Glomerular endothelial cell (primary cell): ENCODE measurements around the gene CEP170B. TPM values are rescaled to one million over a fixed set of nuclear protein-coding genes. Genes with fewer than 3 reads are reported as not detected.

Experiments used
- DNase-seq: peaks from one replicate; pipeline ENCODE4 v3.0.0-alpha.2; 2011; ENCODE audit warnings: low read depth, low spot score; ENCODE audit errors: extremely low read depth
- total RNA-seq: library from RNA; depleted of rRNA; stranded (reverse); fragments of >200 nt; gene quantifications from 2 replicates; pipeline ENCODE4 v1.2.3, GENCODE V29; 2015

Gene CEP170B
- total RNA-seq, 1 donor from 2014 or later: 37.0 TPM

DNA sequence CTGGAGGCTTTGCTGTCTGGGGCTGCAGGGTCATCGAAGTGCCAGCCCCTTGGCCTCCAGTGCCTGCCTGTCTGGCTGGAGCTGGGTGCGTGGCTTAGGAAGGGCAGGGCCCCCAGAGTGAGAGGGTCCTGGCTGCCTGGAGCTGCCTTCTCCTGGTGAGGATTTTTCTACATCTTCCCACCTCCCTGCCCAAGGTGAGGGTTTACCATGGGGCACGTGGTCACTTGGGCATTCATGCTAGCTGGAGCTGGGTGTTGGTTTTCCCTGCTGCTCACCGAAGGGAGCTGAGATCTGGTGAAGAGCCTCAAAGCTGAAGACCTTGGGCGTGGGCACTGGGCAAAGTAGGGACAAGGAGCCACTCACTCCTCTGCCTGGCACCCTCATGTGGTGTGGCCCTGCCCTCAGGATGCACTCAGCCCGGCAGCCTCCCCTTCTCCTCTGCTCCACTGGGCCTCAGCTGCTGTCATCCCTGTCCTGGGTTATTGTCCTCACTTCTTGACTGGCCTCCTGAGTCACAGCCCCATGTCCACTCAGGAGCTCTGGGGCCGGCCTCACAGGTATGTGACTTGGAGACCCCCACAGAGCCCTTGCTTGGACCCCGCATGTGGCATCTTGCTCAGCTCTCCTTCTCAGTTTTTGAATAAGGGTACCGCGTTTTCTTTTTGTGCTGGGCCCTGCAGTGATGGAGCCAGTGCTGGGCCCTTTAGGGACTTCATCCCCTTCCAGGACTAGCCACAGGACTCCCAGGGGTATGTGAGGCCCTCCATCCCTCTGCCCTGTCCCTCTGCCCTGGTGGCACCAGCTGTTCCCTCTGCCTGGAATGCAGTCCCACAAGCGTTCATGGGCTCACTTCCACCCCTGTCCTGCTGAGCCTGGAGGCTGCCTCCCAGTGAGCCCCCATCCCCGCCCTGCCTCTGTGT, 1.6 kb downstream of the CEP170B start:
- DNase-seq: no peak

DNA sequence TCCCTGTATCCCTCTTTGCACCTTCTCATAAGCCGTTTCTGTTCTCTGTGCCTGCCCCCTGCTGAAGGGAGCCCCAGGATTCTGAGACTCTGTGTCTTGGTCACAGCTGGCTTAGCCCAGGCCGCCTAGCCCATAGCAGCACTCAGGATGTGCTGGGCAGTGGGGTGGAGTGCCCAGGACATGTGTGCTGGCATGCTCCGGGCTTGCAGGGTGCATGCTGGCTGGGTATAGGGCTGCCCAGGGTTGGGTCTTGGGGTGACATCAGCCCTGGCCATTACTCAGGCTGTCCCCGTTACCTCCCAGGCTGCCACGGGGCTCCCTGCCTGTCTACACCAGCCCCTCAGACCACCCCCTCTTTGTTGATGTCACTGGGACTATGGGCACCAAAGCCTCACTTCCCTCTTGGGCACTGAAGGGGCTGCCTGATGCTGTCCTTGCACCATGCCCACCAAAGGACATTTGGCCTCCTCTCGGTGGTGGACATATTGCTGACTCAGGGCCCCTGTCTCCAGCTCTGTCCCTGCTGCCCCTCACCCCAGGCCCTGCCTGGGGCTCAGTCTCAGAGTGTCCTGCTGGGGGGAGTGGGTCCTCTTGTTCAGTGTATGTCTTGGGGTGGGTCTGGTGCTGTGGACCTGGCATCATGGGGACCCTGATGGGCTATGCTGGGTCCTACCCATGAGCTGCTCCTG, 2.4 kb downstream of the CEP170B start:
- DNase-seq: no peak

GRCh38 chr14:104868060-104868740, 3.1 kb downstream of the CEP170B start:
- DNase-seq: no peak

DNA sequence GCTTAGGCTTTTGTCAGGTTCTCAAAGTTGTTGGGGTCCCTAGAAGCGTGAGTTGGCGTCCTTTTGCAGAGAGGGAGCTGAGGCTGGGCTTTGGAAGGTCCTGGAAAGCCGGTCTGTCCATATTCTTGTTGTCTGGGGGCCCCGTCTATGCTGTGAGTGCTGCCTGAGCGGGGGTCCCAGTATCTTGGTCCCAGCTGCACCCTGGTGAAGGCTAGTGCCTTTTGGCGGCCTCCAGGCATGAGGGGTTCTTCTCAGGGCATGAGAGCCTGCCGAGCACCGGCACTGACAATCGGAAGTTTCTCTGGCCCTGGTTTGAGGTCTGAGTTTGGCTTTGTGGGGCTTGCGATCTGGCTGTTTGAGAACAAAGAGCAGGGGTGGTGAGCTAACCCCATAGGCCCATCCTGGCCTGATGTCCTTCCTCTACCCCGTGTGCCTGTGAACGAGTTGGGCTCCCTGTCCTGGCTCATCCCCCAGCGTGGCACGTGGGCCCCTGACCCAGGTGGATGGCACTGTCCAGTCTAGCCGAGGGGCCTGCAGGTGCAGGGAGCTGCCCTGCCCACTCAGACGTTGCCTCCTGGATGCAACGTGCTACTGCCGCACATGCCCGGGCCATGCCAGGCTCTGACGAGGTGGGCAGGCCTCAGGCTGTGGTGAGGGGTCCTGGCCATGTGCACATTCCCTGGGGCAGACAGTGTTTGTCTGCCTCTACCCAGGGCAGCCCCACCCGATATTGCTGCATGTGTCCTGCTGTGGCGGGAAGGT, 3.9 kb downstream of the CEP170B start:
- DNase-seq: no peak

DNA sequence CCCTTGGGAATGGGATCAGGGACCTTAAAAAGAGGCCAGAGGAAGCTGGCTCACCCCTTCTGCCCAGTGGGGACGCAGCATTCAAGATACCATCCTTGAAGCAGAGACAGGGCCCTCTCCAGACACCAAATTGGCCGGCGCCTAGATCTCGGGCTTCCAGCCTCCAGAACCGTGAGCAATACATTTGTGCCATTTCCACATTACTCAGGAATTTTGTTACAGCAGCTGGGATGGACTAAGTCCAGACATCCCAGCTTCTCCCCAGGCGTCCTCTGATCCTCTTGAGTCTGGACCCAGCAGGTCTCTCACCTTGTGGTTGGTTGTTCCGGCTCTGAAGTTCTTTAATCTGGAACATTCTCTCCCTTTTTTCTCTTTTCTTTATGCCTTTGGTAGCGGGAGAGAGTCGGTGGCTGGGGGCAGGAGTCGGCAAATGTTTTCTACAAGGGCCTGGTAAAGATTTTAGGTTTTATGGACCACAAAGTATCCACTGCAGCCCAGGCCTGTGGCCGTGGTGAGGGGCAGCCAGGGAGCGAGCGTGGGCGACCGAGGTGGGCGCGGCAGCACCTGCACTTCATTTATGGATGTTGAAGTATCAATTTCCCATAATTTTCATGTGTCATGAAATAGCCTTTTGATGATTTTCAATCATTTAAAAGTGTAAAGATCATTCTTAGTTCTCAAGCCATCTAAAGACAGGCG, 4.8 kb downstream of the CEP170B start:
- no peak for DNase-seq

- DNase-seq: no peak
Measured at GRCh38 chr14:104870368-104871144, 5.5 kb downstream of the CEP170B start.

GRCh38 chr14:104871145-104871655, 6.1 kb downstream of the CEP170B start:
- DNase-seq: no peak

DNA sequence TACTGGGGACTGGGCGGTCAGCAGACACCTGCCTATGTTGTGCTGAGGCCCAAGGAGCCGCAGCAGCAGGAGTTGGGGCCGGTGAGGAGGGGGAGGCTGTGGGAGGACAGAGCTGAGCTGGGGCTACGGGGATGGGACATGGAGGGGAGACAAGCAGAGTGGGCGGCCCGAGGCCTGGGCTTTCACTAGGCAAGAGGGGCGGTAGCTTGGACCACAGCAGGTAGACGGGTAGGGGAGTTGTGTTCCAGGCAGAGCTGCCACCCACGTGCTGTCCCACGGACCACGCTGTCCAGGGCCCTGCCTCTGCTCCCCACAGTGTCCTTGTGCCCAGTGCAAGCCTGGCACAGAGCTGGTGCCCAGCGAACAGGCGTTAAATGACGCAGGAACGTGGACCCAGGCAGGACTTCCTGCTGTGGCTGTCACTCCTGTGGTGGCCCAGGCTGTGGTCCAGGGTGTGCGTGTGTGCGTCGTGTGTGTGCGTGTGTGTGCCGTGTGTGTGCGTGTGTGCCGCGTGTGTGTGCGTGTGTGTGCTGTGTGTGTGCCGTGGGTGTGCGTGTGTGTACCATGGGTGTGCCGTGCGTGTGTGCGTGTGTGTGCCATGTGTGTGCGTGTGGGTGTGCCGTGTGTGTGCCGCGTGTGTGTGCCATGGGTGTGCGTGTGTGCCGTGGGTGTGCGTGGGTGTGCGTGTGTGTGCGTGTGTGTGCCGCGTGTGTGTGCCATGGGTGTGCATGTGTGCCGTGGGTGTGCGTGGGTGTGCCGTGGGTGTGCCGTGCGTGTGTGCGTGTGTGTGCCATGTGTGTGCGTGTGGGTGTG, 6.8 kb downstream of the CEP170B start:
- DNase-seq: no peak

- DNase-seq: no peak
Measured at GRCh38 chr14:104872469-104873341, 7.6 kb downstream of the CEP170B start.

GRCh38 chr14:104873380-104874055, 8.4 kb downstream of the CEP170B start:
- DNase-seq: no peak

- no peak for DNase-seq
Measured at GRCh38 chr14:104874110-104874531, 9.1 kb downstream of the CEP170B start.

DNA sequence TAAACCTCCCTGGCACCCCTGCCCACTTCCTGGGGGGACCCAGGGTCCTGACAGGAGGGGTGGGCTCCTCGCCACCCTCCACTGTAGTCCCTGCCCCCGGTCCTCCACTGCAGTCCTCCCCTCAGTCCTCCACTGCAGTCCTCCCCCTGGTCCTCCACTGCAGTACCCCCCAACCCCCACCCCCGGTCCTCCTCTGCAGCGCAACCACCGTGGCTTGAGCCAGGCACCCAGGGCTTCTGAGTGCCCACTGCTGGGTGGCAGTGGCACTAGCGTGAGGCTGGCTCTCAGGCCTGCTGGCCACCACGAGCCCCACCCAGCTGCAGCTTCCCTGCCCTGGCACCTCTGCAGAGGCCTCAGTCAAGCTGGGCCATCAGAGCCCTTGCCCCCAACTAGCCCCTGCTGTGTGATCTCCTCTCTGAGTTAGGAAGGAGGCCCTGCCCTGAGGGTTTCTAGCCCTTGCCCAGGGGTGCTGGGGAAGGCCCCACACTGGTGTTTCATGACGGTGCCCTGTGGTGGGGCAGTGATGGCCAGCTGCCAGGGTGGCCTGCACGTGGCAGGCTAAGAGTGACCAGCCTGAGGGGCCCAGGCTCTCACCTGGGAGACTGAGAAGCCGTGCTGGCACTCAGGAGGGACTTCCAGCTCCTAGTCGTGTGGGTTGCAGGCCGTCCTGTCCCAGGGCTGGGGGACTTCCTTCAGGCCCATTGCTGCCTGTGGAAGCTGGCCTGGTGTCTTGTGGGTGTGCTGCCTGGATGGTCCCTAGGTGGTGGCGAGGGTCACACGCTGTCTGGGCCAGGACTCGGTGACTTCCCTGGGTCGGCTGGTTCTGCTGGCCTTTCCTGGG, 9.7 kb downstream of the CEP170B start:
- no peak for DNase-seq

DNA sequence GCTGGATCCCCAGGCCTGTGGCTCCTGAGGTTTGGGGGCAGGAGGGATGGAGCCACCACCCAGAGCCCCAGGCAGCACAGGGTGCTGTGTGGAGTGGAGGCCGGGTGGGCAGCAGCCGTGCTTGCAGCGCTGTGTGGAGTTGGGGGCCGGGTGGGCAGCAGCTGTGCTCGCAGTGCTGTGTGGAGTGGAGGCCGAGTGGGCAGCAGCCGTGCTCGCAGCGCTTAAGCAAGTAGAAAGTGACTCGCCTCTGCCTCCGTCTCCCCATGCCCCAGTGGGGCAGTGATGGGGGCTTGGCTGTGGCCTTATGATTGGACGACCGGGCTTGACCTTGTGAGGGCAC, 10.3 kb downstream of the CEP170B start:
- DNase-seq: no peak

DNA sequence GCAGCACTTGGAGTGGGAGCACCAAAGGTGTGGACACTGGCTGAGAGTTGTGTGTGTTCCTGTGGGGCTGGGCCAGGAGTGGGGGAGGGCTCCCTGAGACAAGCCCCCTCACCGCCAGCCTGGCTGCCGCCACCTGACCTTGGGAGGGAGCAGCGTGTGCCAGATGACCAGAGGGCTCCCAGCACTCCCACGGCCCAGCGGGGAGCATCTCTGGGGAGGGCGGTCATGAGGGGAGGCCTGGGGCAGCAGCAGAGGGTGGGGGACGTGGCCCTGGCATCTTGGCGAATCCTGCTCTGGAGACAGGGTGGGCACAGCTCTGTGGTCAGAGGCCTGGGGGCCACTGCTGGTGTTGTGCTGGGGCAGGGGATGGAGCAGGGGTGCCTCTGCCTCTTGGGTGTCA, 10.7 kb downstream of the CEP170B start:
- no peak for DNase-seq

GRCh38 chr14:104876251-104876699, 11.2 kb downstream of the CEP170B start:
- no peak for DNase-seq
